ENCODE data around the gene SOD1. TPM values are rescaled to one million over a fixed set of nuclear protein-coding genes. Genes with fewer than 3 reads are reported as not detected.

SOD1 gene
- polyA plus RNA-seq, 1 experiment = 221 TPM

- POLR2A ChIA-PET = no interaction called here
- Histone ChIP-seq H3K4me3 (ENCODE audit: low read depth, low read length) (no peak overlapping the region), H3K27me3 (ENCODE audit: control insufficient read depth, insufficient read depth, low read length) (no peaks in the 10 kb centered on the region), H3K36me3 (ENCODE audit: control insufficient read depth, insufficient read depth, low read length) (peaks cover 8% of the 10 kb centered on the region)
- no peak for DNase-seq (ENCODE audit: low read depth)
- CTCF ChIA-PET = no interaction called here
- no peak for TF ChIP-seq CTCF (IDR thresholded peaks at IDR 0.05; ENCODE audit: insufficient read depth, low read depth, low read length)
Measured at GRCh38 chr21:31688603-31689368, 29.3 kb downstream of the SOD1 start.

GRCh38 chr21:31693222-31693621 lies 33.7 kb downstream of the SOD1 start:
- TF ChIP-seq CTCF (IDR thresholded peaks at IDR 0.05; ENCODE audit: insufficient read depth, low read depth, low read length) = no peak
- DNase-seq (ENCODE audit: low read depth) = no peak
- ChIA-PET POLR2A (no interaction called here), CTCF (no interaction called here)
- Histone ChIP-seq H3K36me3 (ENCODE audit: control insufficient read depth, insufficient read depth, low read length) (peaks cover 4% of the 10 kb centered on the region), H3K27me3 (ENCODE audit: control insufficient read depth, insufficient read depth, low read length) (no peaks in the 10 kb centered on the region), H3K4me3 (ENCODE audit: low read depth, low read length) (no peak overlapping the region)

GRCh38 chr21:31696424-31696823 lies 36.9 kb downstream of the SOD1 start:
- CTCF ChIA-PET = no interaction called here

GRCh38 chr21:31698461-31698860 lies 39.0 kb downstream of the SOD1 start:
- TF ChIP-seq CTCF (IDR thresholded peaks at IDR 0.05; ENCODE audit: insufficient read depth, low read depth, low read length) = no peak
- Histone ChIP-seq H3K27me3 (ENCODE audit: control insufficient read depth, insufficient read depth, low read length) (no peaks in the 10 kb centered on the region), H3K36me3 (ENCODE audit: control insufficient read depth, insufficient read depth, low read length) (peaks cover 6% of the 10 kb centered on the region), H3K4me3 (ENCODE audit: low read depth, low read length) (no peak overlapping the region)
- POLR2A ChIA-PET = no interaction called here
- CTCF ChIA-PET = no interaction called here
- DNase-seq (ENCODE audit: low read depth) = no peak

More at GRCh38 chr21:31696424-31696823, 36.9 kb downstream of the SOD1 start:
- H3K4me3 ChIP-seq (ENCODE audit: low read depth, low read length) = no peak overlapping the region
- DNase-seq (ENCODE audit: low read depth) = no peak
- H3K27me3 ChIP-seq (ENCODE audit: control insufficient read depth, insufficient read depth, low read length) = no peaks in the 10 kb centered on the region
- peaks cover 9% of the 10 kb centered on the region for H3K36me3 ChIP-seq (ENCODE audit: control insufficient read depth, insufficient read depth, low read length)
- POLR2A ChIA-PET = no interaction called here
- TF ChIP-seq CTCF (IDR thresholded peaks at IDR 0.05; ENCODE audit: insufficient read depth, low read depth, low read length) = no peak

GRCh38 chr21:31700040-31700439 lies 40.5 kb downstream of the SOD1 start:
- Histone ChIP-seq H3K27me3 (ENCODE audit: control insufficient read depth, insufficient read depth, low read length) (no peaks in the 10 kb centered on the region), H3K36me3 (ENCODE audit: control insufficient read depth, insufficient read depth, low read length) (peaks cover 6% of the 10 kb centered on the region), H3K4me3 (ENCODE audit: low read depth, low read length) (no peak overlapping the region)
- ChIA-PET POLR2A (no interaction called here), CTCF (no interaction called here)
- no peak for TF ChIP-seq CTCF (IDR thresholded peaks at IDR 0.05; ENCODE audit: insufficient read depth, low read depth, low read length)
- DNase-seq (ENCODE audit: low read depth) = no peak
